Fibroblast of villous mesenchyme (primary cell): ENCODE results near the gene SYNPO. TPM values are rescaled to one million over a fixed set of nuclear protein-coding genes. Genes with fewer than 3 reads are reported as not detected.

Source experiments
- DNase-seq: peaks from one replicate; pipeline ENCODE4 v3.0.0-alpha.2; 2010; ENCODE audit warnings: low read depth
- H3K4me3 ChIP-seq: 2 replicates; pipeline ENCODE4 v1.5.1; 2011; ENCODE audit warnings: low read depth, mild to moderate bottlenecking, low read length
- total RNA-seq: library from RNA; depleted of rRNA; stranded (reverse); fragments of >200 nt; gene quantifications from 2 replicates; pipeline ENCODE4 v1.2.3, GENCODE V29; 2012
- TF ChIP-seq, protein P1 (sequence below): IDR thresholded peaks from 2 replicates; pipeline ENCODE4 v1.5.1; 2012; ENCODE audit warnings: low read depth, mild to moderate bottlenecking, low read length; ENCODE audit not compliant: insufficient read depth

Gene SYNPO
- total RNA-seq, 1 donor = 7.3 TPM

DNA sequence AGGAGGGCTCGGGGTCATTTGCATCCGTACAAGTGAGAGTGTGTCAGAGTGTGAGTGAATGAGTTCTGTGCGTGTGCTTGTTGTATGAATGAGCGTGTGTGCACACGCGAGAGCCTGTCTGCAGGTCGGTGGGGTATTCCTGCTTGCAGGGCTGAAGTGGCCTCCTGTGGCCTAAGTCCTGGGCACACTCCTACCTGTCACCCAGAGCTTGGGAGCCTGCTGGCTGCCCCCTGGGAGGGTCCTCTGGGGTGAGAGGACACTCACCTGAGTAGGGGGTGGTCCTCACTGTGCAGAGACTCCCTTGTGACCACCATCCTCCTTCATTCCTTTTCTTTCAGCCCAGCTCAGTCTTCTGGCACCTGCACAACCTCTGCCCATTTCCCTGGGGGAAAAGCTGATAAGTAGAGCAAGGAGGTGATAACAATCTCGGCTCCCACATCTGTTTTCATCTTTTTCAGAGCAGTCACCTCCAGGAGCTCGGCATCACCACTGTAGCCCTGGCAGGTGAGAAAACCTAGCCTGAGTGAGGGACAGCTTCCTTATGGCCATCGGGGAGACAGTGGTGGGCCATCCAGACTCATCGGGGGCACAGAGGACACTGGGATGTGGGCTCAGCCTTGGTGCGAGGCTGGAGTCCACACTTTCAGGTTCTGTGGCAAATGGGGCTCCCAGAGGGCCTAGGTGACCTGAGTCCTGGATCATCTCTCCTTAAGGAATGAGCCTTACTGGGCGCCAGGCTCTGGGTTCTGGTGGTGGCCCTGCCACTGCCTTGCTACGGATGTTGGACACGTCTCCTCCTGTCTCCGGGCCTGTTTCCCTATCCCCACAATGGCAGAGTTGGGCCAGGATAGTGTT lies 38.7 kb upstream of the SYNPO start:
- no peak for DNase-seq
- H3K4me3 ChIP-seq = no peak overlapping the region
- TF ChIP-seq, protein P1, sequence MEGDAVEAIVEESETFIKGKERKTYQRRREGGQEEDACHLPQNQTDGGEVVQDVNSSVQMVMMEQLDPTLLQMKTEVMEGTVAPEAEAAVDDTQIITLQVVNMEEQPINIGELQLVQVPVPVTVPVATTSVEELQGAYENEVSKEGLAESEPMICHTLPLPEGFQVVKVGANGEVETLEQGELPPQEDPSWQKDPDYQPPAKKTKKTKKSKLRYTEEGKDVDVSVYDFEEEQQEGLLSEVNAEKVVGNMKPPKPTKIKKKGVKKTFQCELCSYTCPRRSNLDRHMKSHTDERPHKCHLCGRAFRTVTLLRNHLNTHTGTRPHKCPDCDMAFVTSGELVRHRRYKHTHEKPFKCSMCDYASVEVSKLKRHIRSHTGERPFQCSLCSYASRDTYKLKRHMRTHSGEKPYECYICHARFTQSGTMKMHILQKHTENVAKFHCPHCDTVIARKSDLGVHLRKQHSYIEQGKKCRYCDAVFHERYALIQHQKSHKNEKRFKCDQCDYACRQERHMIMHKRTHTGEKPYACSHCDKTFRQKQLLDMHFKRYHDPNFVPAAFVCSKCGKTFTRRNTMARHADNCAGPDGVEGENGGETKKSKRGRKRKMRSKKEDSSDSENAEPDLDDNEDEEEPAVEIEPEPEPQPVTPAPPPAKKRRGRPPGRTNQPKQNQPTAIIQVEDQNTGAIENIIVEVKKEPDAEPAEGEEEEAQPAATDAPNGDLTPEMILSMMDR = no peak

DNA sequence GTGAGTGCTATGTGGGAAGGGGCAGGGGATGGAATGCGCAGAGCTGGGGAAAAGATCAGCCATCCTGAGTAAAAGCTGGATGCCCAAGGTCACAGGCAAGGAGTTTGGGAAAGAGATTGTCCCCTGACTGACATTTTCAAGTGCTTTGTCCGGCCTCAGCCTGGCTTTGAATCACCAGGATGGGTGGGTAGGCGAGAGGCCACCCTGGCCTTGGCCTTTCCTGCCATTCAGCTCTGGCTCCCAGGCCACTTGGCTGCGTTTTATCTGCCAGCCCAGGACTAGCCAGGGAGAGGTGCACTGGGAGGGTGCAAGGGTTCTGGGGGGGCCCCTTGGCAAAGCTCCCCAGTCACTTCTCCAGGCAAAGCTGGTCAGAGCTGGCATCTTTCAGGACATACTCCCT lies 37.4 kb upstream of the SYNPO start:
- no peak for DNase-seq
- H3K4me3 ChIP-seq = no peak overlapping the region
- TF ChIP-seq, protein P1 = no peak

DNA sequence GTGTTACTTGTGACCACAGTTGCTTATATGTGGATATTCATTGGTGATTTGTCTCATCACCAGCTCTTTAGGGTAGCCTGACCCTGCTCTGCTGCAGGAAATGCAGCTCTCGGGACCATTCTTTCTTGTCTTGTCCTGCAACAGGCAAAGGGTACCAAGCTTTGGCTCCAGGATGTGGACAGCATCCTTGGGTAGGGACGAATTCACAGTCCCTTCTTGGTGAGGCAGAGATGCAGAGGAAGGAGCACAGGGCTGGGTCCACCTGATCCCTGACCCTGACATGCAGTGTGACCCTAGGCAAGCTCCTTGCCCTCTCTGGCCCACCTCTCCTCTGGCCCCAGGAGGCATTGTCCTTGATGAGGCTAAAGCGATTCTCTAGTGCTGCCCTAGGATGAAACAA lies 37.0 kb upstream of the SYNPO start:
- TF ChIP-seq, protein P1 = no peak
- no peak overlapping the region for H3K4me3 ChIP-seq
- no peak for DNase-seq

DNA sequence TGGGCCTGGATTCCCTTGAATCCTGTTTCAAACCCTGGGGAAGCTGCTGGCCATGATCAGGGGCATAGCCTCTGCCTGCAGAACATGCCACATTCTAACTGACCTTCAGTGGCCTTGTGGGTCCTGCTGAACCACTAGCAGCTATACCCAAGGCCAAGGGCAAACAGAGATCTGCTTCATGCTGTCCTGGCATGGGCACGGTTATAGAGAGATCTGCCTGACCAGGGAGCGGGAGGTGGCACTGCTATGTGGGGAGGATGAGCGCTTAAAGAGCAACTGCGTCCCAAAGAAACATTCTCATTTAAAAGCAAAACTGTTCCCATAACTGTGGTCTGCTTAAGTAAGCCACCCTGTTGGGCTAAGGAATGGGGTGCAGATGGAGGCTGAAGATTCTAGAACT lies 36.5 kb upstream of the SYNPO start:
- TF ChIP-seq, protein P1 = no peak
- no peak overlapping the region for H3K4me3 ChIP-seq
- no peak for DNase-seq

DNA sequence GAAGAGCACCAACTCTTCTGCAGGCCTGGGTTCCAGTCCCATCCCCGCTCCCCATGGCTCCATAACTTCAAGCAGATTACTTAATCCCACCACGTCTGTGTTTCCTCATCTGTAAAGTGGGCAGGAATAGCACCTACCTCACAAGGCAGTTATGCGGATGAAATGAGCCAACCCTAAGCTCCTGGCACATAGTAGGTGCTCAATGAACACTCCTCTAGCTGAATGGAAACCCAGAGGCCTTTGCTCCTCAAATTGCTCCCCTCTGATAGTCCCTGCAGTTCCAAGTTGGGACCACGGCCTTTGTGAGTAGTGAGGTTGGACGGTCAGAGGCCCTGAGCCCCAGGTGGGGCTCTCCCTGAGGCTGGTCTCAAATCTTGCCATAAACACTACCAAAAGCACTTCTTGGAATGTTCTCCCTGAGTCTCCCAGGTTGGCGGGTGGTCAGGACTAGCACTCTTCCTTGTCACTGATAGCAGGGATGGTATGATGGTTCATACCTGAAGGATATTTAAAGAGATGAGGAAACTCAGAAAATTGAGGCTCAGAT lies 35.5 kb upstream of the SYNPO start:
- no peak for DNase-seq
- H3K4me3 ChIP-seq = no peak overlapping the region
- TF ChIP-seq, protein P1 = no peak

DNA sequence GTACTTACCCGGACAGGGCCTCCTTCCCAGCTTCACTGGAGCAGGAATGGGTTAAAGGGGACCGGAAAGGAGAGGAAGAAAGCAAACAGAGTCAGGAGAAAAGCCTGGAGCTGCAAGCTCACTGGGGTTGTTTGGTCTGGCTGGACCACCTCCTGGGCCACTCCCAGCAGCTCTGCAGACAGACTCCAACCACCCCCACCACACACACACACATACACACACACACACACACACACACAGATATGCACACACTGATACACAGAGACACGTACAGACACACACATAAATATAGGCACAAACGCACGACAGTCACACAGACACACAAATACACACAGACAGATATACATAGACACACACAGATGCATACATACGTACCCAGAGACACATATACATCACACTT lies 34.9 kb upstream of the SYNPO start:
- no peak overlapping the region for H3K4me3 ChIP-seq
- no peak for DNase-seq
- TF ChIP-seq, protein P1 = no peak
